H54 (cell line): Measurements from ENCODE around the gene SMYD3.

Experiments
- DNase-seq: peaks from one replicate; pipeline ENCODE4 v3.0.0; 2011; ENCODE audit warnings: low spot score, mixed read lengths; ENCODE audit not compliant: insufficient read length
- FAIRE-seq: peaks from 3 replicates; lab custom pipeline; 2011; peaks lifted over from hg19 to GRCh38; lab: Jason Lieb, UNC
- POLR2A ChIP-seq: IDR thresholded peaks from 2 replicates; pipeline ENCODE4 v1.6.1; 2011; ENCODE audit warnings: low read depth, mild to moderate bottlenecking, low read length

Gene SMYD3

DNA sequence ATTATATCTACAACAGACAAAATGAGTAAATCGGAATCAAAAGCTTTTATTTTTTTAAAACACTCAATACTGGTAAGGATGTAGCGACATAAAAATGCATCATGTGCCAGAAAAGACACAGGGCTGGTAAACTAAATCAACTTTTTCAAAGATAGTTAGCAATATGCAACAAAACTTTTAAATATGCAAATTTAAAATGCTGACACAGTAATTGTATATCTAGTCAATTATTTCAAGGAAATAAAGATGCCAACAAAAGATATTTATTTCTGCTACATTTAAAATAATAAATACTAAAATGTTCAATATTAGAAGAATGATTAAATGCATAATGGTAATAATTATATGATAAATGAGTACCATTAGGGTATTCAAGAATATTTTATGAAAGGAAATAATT lies 295.1 kb downstream of the SMYD3 start:
- DNase-seq, result no peak
- FAIRE-seq, result no peak
- no peak for TF ChIP-seq POLR2A

GRCh38 chr1:246210756-246211155 lies 296.3 kb downstream of the SMYD3 start:
- no peak for TF ChIP-seq POLR2A

GRCh38 chr1:246208105-246208504 lies 299.0 kb downstream of the SMYD3 start:
- TF ChIP-seq POLR2A, result no peak
- DNase-seq (no peak), FAIRE-seq (no peak)

More at GRCh38 chr1:246210756-246211155, 296.3 kb downstream of the SMYD3 start:
- FAIRE-seq (no peak), DNase-seq (no peak)

GRCh38 chr1:246203180-246203579 lies 303.9 kb downstream of the SMYD3 start:
- no peak for FAIRE-seq
- DNase-seq, result no peak
- TF ChIP-seq POLR2A, result no peak

- DNase-seq (no peak), FAIRE-seq (no peak)
- no peak for TF ChIP-seq POLR2A
Measured at GRCh38 chr1:246200738-246201137, 306.3 kb downstream of the SMYD3 start.

DNA sequence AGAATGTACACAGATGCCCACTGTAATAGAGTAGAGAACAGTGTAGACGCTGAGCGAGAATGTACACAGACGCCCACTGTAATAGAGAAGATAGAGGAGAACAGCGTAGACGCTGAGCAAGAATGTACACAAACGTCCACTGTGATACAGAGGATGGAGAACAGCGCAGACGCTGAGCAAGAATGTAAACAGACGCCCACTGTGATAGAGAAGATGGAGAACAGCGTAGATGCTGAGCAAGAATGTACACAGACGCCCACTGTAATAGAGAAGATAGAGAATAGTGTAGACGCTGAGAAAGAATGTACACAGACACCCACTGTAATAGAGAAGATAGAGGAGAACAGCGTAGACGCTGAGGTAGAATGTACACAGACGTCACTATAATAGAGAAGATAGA lies 306.9 kb downstream of the SMYD3 start:
- no peak for TF ChIP-seq POLR2A
- FAIRE-seq, result no peak
- DNase-seq, result no peak

- DNase-seq (no peak), FAIRE-seq (no peak)
Measured at GRCh38 chr1:246199086-246199645, 307.9 kb downstream of the SMYD3 start.

GRCh38 chr1:246198115-246198816 lies 308.8 kb downstream of the SMYD3 start:
- DNase-seq, result no peak
- TF ChIP-seq POLR2A, result no peak
- FAIRE-seq, result no peak

More at GRCh38 chr1:246199086-246199645, 307.9 kb downstream of the SMYD3 start:
- no peak for TF ChIP-seq POLR2A

DNA sequence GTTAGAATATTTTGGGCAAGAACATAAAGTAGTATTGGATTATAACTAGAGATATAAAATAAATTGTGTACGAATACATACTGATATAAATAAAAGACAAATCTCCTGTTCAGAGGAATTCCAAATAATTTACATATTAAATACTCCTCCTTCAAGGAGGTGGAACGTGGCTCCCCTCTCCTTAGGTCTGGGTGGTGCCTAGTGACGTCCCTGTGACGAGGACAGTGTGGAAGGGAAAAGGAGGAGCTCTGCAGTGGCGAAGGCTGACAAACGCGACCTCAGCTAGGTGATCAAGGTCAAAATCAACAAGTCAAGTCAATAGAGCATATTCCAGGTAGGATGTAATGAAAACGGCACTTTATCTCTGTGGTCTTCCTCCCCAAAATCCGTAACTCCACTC lies 310.0 kb downstream of the SMYD3 start:
- no peak for FAIRE-seq
- no peak for DNase-seq
- no peak for TF ChIP-seq POLR2A

DNA sequence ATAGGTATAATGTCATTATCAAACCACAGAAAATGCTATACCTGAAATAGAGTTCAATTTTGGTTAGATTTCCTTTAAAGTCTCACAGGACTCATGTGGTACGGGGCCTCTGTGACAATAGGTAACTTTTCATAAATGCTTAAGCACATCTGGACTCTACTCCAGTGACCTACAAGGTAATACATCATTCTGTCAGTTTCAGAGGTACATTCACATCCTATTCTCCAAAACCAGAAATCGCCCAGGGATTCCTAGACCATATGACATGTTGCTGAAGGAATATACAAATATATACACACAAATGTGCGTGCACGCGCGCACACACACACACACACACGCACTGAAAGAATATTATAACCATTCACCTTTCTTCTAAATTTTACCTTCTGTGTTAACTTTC lies 311.8 kb downstream of the SMYD3 start:
- no peak for TF ChIP-seq POLR2A
- DNase-seq (no peak), FAIRE-seq (no peak)

- FAIRE-seq (no peak), DNase-seq (no peak)
Measured at GRCh38 chr1:246193537-246193936, 313.5 kb downstream of the SMYD3 start.

GRCh38 chr1:246189126-246189525 lies 318.0 kb downstream of the SMYD3 start:
- DNase-seq, result no peak
- no peak for TF ChIP-seq POLR2A
- no peak for FAIRE-seq

More at GRCh38 chr1:246193537-246193936, 313.5 kb downstream of the SMYD3 start:
- TF ChIP-seq POLR2A, result no peak

GRCh38 chr1:246187834-246188372 lies 319.2 kb downstream of the SMYD3 start:
- DNase-seq (no peak), FAIRE-seq (no peak)
- no peak for TF ChIP-seq POLR2A

DNA sequence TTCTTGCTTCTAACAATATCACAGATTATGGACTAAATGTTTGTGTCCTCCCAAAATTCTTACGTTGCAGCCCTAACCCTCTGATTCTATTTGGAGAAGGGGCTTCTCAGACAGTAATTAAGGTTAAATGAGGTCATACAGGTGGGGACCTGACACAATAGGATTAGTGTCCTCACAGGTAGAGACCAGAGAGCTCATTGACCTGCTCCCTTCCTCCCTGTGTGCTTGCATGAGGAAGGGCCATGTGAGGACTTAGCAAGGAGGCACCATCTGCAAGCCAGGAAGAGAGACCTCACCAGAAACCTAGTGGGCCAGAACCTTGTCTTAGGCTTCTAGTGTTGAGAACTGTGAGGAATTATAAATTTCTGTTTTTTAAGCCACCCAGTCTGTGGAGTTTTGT lies 322.6 kb downstream of the SMYD3 start:
- FAIRE-seq (no peak), DNase-seq (no peak)
- no peak for TF ChIP-seq POLR2A
